HepG2 (cell line): Measurements from ENCODE around the gene LSS.

Experiments used
- CTCF ChIP-seq: sonication (generic); formaldehyde crosslinking; IDR thresholded peaks from 2 replicates; pipeline ENCODE4 v1.5.0; 2020; ENCODE audit warnings: mild to moderate bottlenecking, missing genetic modification reagents, moderate library complexity
- MAX ChIP-seq: IDR thresholded peaks from 2 replicates; pipeline ENCODE4 v1.6.1; 2012; ENCODE audit warnings: inconsistent platforms
- MYPOP ChIP-seq: sonication (generic); formaldehyde crosslinking; IDR thresholded peaks from 2 replicates; pipeline ENCODE4 v1.8.1; 2023; ENCODE audit warnings: mild to moderate bottlenecking, moderate library complexity, missing genetic modification reagents
- NFYB ChIP-seq: sonication (generic); formaldehyde crosslinking; IDR thresholded peaks from 2 replicates; pipeline ENCODE4 v1.4.0; 2020; ENCODE audit warnings: missing genetic modification reagents
- NR2F6 ChIP-seq, 2 experiments: IDR thresholded peaks; 2 replicates each; pipeline ENCODE4 v1.6.1; 2016; ENCODE audit warnings: antibody characterized with exemption in 1 of 2, mild to moderate bottlenecking in 1 of 2
- TARDBP ChIP-seq: sonication (generic); formaldehyde crosslinking; IDR thresholded peaks from 2 replicates; pipeline ENCODE4 v1.8.0; 2022; ENCODE audit warnings: mild to moderate bottlenecking, missing genetic modification reagents
- ZBTB20 ChIP-seq: sonication (generic); formaldehyde crosslinking; IDR thresholded peaks from 2 replicates; pipeline ENCODE4 v1.8.1; 2023; ENCODE audit warnings: missing genetic modification reagents, low read depth, mild to moderate bottlenecking, borderline replicate concordance
- ZNF704 ChIP-seq: sonication (generic); formaldehyde crosslinking; IDR thresholded peaks from 2 replicates; pipeline ENCODE4 v1.8.1; 2023; ENCODE audit warnings: mild to moderate bottlenecking, inconsistent platforms, moderate library complexity, missing genetic modification reagents, borderline replicate concordance
- ZNF713 ChIP-seq: sonication (generic); formaldehyde crosslinking; IDR thresholded peaks from 2 replicates; pipeline ENCODE4 v1.4.0; 2020; ENCODE audit warnings: mild to moderate bottlenecking, missing genetic modification reagents

GRCh38 chr21:46211786-46212720 lies 16.5 kb downstream of the LSS start:
- TF ChIP-seq CTCF (CRISPR knock-in tag) (no peak), ZBTB20 (CRISPR knock-in tag) (no peak), NR2F6 (IDR thresholded peaks at IDR 0.05) (no peak), NR2F6 (CRISPR knock-in tag; IDR thresholded peaks at IDR 0.05) (no peak), NFYB (CRISPR knock-in tag) (no peak), MYPOP (CRISPR knock-in tag) (no peak), MAX (no peak), TARDBP (no peak), ZNF704 (no peak), ZNF713 (CRISPR knock-in tag) (no peak)
